CD4-positive, alpha-beta T cell (primary cell): ENCODE measurements around the gene OR51B5. TPM values are rescaled to one million over a fixed set of nuclear protein-coding genes. Genes with fewer than 3 reads are reported as not detected.

Source experiments
- ATAC-seq: fragments of 200-7000 bp; cut with Tn5 transposase; one replicate; pipeline ENCODE4 v1.10.0; 2022; ENCODE audit warnings: mild to moderate bottlenecking; ENCODE audit not compliant: poor library complexity
- CTCF ChIA-PET: fragments of 350-600 bp; sonication (Branson Sonifier 250); formaldehyde crosslinking; loops from one replicate; lab custom pipeline; 2021; ENCODE audit warnings: antibody characterized with exemption, inconsistent platforms; lab: Charles Lee
- POLR2A ChIA-PET: fragments of 350-600 bp; sonication (Branson Sonifier 250); formaldehyde crosslinking; loops from one replicate; lab custom pipeline; 2021; ENCODE audit warnings: antibody characterized with exemption, inconsistent platforms; lab: Charles Lee
- DNase-seq, 14 experiments: peaks; one replicate each; pipeline ENCODE4 v3.0.0-alpha.2; 2013 to 2020; ENCODE audit warnings: mixed read lengths in 2 of 14
- H3K27ac ChIP-seq, 2 donors: one replicate each; pipeline versions ENCODE4 v1.5.1 to v1.7.0; 2013; ENCODE audit warnings: low read length in 2 of 2, low read depth in 1 of 2, mild to moderate bottlenecking in 1 of 2
- H3K27me3 ChIP-seq, 2 experiments: 1 replicate in 1 of 2; 2 replicates in 1 of 2; pipeline versions ENCODE4 v1.6.1 to v1.7.0; 2013; ENCODE audit warnings: low read length in 2 of 2, control low read depth in 1 of 2, mild to moderate bottlenecking in 1 of 2, moderate library complexity in 1 of 2; ENCODE audit not compliant: insufficient read depth in 2 of 2, control insufficient read depth in 1 of 2
- H3K36me3 ChIP-seq: one replicate; pipeline ENCODE4 v1.6.1; 2013; ENCODE audit warnings: low read length, control low read depth; ENCODE audit not compliant: insufficient read depth
- H3K4me1 ChIP-seq: one replicate; pipeline ENCODE4 v1.6.1; 2013; ENCODE audit warnings: low read length, control low read depth; ENCODE audit not compliant: insufficient read depth
- H3K4me3 ChIP-seq: one replicate; pipeline ENCODE4 v1.5.1; 2013; ENCODE audit warnings: mild to moderate bottlenecking, low read length, moderate library complexity
- H3K9me3 ChIP-seq, 2 experiments: 1 replicate in 1 of 2; 2 replicates in 1 of 2; pipeline versions ENCODE4 v1.6.1 to v1.7.0; 2013; ENCODE audit warnings: low read length in 2 of 2, mild to moderate bottlenecking in 2 of 2, control low read depth in 1 of 2, moderate library complexity in 1 of 2; ENCODE audit not compliant: control insufficient read depth in 1 of 2, insufficient read depth in 1 of 2
- H3K27ac Mint-ChIP-seq: one replicate; pipeline ENCODE4 v1.8.0; 2020; ENCODE audit warnings: mixed read lengths
- H3K27me3 Mint-ChIP-seq: one replicate; pipeline ENCODE4 v1.8.0; 2021; ENCODE audit warnings: mixed read lengths
- H3K36me3 Mint-ChIP-seq: one replicate; pipeline ENCODE4 v1.8.0; 2021; ENCODE audit warnings: low read depth, mixed read lengths
- H3K4me1 Mint-ChIP-seq: one replicate; pipeline ENCODE4 v1.8.0; 2021; ENCODE audit warnings: low read depth, mixed read lengths
- H3K4me3 Mint-ChIP-seq: one replicate; pipeline ENCODE4 v1.8.0; 2020; ENCODE audit warnings: mild to moderate bottlenecking, mixed read lengths
- H3K9me3 Mint-ChIP-seq: one replicate; pipeline ENCODE4 v1.8.0; 2020; ENCODE audit warnings: mixed read lengths
- CTCF ChIP-seq: fragments of 200-600 bp; IDR thresholded peaks from one replicate; pipeline ENCODE4 v1.8.0; 2022; ENCODE audit warnings: antibody characterized with exemption, mild to moderate bottlenecking
- intact Hi-C, 2 experiments: fragments of 100-400 bp; cut with DNase I in 1 of 2; cut with micrococcal nuclease in 1 of 2; formaldehyde crosslinking; loops; one replicate each; pipeline versions ENCODE4 v1.15.1 to v1.9.0; 2023 to 2025; cut with DNase I, micrococcal nuclease
- total RNA-seq, 174 experiments: library from RNA in 2 of 174; stranded (reverse) in 2 of 174; gene quantifications; one replicate each; pipeline ENCODE4 v1.2.3 and lab custom pipeline; 2021 to 2026

Gene OR51B5
- total RNA-seq, 2 experiments from 2014 or later = 0.30 TPM; not detected in 1

DNA sequence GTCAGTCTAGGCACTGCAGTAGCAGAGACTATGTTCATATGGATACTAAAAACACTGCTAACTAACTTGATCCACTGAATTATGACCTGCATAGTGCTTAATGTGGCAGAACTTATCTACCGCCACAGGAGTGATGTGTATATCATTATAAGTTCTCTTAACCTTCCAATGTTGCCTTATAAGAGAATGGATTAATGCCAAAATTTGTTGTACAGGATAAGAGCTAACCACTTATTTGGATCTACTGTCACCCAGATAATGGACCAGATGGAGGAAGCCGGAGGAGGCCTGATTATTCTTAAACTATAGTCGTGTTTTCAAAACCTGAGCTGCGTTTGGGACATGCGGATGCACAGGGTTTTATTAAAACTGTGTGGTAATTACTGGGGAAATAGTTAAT, 39.7 kb downstream of the OR51B5 start:
- no peak for TF ChIP-seq CTCF
- Histone ChIP-seq H3K9me3 (no peaks in the 10 kb centered on the region), H3K36me3 (no peaks in the 10 kb centered on the region), H3K4me1 (no peaks in the 10 kb centered on the region), H3K4me3 (no peak overlapping the region), H3K27ac (no peak overlapping the region), H3K27me3 (no peaks in the 10 kb centered on the region)
- no peak for ATAC-seq
- intact Hi-C loops = no loop called here
- Mint-ChIP-seq H3K9me3 (no peaks in the 10 kb centered on the region), H3K4me1 (no peaks in the 10 kb centered on the region), H3K27me3 (peaks cover 7% of the 10 kb centered on the region), H3K4me3 (no peak overlapping the region), H3K36me3 (no peaks in the 10 kb centered on the region), H3K27ac (no peak overlapping the region)
- ChIA-PET CTCF (no interaction called here), POLR2A (no interaction called here)
- no peak for DNase-seq

GRCh38 chr11:5301846-5302245, 41.5 kb downstream of the OR51B5 start, which contains the start of gene OR51B4:
Gene OR51B4 (minus strand): TSS chr11:5301946. CDS start chr11:5301946, 0 bp downstream.
- Histone ChIP-seq H3K27me3 (no peaks in the 10 kb centered on the region), H3K4me1 (no peaks in the 10 kb centered on the region), H3K36me3 (no peaks in the 10 kb centered on the region), H3K9me3 (no peaks in the 10 kb centered on the region), H3K27ac (no peak within 1 kb of the TSS), H3K4me3 (no peak within 1 kb of the TSS)
- Mint-ChIP-seq H3K4me1 (no peaks in the 10 kb centered on the region), H3K27ac (no peak within 1 kb of the TSS), H3K4me3 (no peak within 1 kb of the TSS), H3K36me3 (no peaks in the 10 kb centered on the region), H3K9me3 (no peaks in the 10 kb centered on the region), H3K27me3 (peaks cover 3% of the 10 kb centered on the region)
- intact Hi-C loops = no loop called here
- ChIA-PET POLR2A (no interaction called here), CTCF (no interaction called here)
- ATAC-seq (no peak), DNase-seq (no peak)
- TF ChIP-seq CTCF = no peak

DNA sequence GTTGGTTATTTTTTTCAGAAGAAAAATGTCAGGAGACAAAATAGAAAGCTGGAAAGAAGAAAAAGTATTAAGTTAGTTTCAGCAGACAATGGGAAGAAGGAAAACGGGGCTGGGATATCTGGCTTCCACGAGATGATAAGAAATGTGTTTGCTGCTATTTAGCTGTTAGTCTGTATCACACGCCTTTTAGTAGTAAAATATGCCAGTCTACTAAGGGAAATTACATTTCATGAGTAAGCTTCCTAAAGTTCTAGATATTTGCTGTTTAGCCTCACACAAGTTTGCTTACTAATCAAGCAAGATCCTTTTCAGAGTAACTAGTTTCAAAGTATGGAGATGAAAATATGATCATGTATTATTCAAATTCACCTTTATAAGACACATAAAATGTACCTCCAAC, 43.1 kb downstream of the OR51B5 start:
- intact Hi-C loops = no loop called here
- ChIA-PET POLR2A (no interaction called here), CTCF (no interaction called here)

More for the DNA sequence above, 43.1 kb downstream of the OR51B5 start:
- Histone ChIP-seq H3K36me3 (no peaks in the 10 kb centered on the region), H3K9me3 (no peaks in the 10 kb centered on the region), H3K27me3 (no peaks in the 10 kb centered on the region), H3K4me3 (no peak overlapping the region), H3K27ac (no peak overlapping the region), H3K4me1 (no peaks in the 10 kb centered on the region)
- ATAC-seq = no peak
- TF ChIP-seq CTCF = no peak
- H3K36me3 Mint-ChIP-seq = no peaks in the 10 kb centered on the region
- no peaks in the 10 kb centered on the region for H3K4me1 Mint-ChIP-seq
- DNase-seq = no peak
- no peak overlapping the region for H3K27ac Mint-ChIP-seq
- H3K4me3 Mint-ChIP-seq = no peak overlapping the region
- H3K9me3 Mint-ChIP-seq = no peaks in the 10 kb centered on the region
- peaks cover 3% of the 10 kb centered on the region for H3K27me3 Mint-ChIP-seq
